ENCODE measurements around the gene CCM2.

CCM2 gene

GRCh38 chr7:45122975-45123860, 123.2 kb downstream of the CCM2 start:
- Histone ChIP-seq H3K9me3 (ENCODE audit: control insufficient read depth, low read length) (no peaks in the 10 kb centered on the region), H3K36me3 (ENCODE audit: control insufficient read depth, insufficient read depth, low read length) (no peaks in the 10 kb centered on the region), H3K4me1 (ENCODE audit: control insufficient read depth, insufficient read depth, low read length, poor library complexity, severe bottlenecking) (peaks cover 20% of the 10 kb centered on the region), H3K27me3 (replicated peaks; ENCODE audit: control insufficient read depth, insufficient read depth, low read length, poor library complexity, severe bottlenecking) (no peaks in the 10 kb centered on the region), H3K4me3 (ENCODE audit: insufficient read depth, low read depth, low read length, poor library complexity, severe bottlenecking) (peak overlapping the region; percentile 23), H3K27ac (ENCODE audit: insufficient read depth, low read length, poor library complexity, severe bottlenecking) (no peak overlapping the region)
- no peak for DNase-seq

GRCh38 chr7:45123913-45124710, 124.1 kb downstream of the CCM2 start:
- Histone ChIP-seq H3K27me3 (replicated peaks; ENCODE audit: control insufficient read depth, insufficient read depth, low read length, poor library complexity, severe bottlenecking) (no peaks in the 10 kb centered on the region), H3K4me1 (ENCODE audit: control insufficient read depth, insufficient read depth, low read length, poor library complexity, severe bottlenecking) (peaks cover 20% of the 10 kb centered on the region), H3K4me3 (ENCODE audit: insufficient read depth, low read depth, low read length, poor library complexity, severe bottlenecking) (no peak overlapping the region), H3K9me3 (ENCODE audit: control insufficient read depth, low read length) (no peaks in the 10 kb centered on the region), H3K27ac (ENCODE audit: insufficient read depth, low read length, poor library complexity, severe bottlenecking) (no peak overlapping the region), H3K36me3 (ENCODE audit: control insufficient read depth, insufficient read depth, low read length) (no peaks in the 10 kb centered on the region)
- DNase-seq = no peak

GRCh38 chr7:45125193-45125904, 125.3 kb downstream of the CCM2 start:
- H3K9me3 ChIP-seq (ENCODE audit: control insufficient read depth, low read length) = no peaks in the 10 kb centered on the region
- no peak overlapping the region for H3K27ac ChIP-seq (ENCODE audit: insufficient read depth, low read length, poor library complexity, severe bottlenecking)
- H3K36me3 ChIP-seq (ENCODE audit: control insufficient read depth, insufficient read depth, low read length) = no peaks in the 10 kb centered on the region
- H3K4me3 ChIP-seq (ENCODE audit: insufficient read depth, low read depth, low read length, poor library complexity, severe bottlenecking) = no peak overlapping the region
- no peak for DNase-seq
- no peaks in the 10 kb centered on the region for H3K27me3 ChIP-seq (replicated peaks; ENCODE audit: control insufficient read depth, insufficient read depth, low read length, poor library complexity, severe bottlenecking)
- H3K4me1 ChIP-seq (ENCODE audit: control insufficient read depth, insufficient read depth, low read length, poor library complexity, severe bottlenecking) = peaks cover 20% of the 10 kb centered on the region
